HG02943 (cell line): Measurements from ENCODE around the gene S100PBP.
"Not testable (repeated sequence)": the region's sequence is repeated elsewhere in the genome, so short reads cannot be mapped to it uniquely, and the experiment has no call there.

Source experiments
- ATAC-seq: cut with Tn5 transposase; IDR thresholded peaks from one replicate; pipeline ENCODE4 v1.9.1; 2021; ENCODE audit warnings: mild to moderate bottlenecking, low read depth, moderate library complexity; ENCODE audit not compliant: unreplicated experiment

Gene S100PBP

GRCh38 chr1:32897082-32898049 lies 79.9 kb downstream of the S100PBP start:
- ATAC-seq, result no peak

- no peak for ATAC-seq
Observed at GRCh38 chr1:32898056-32898455, 80.6 kb downstream of the S100PBP start.

GRCh38 chr1:32898958-32899357 lies 81.5 kb downstream of the S100PBP start:
- no peak for ATAC-seq

GRCh38 chr1:32899586-32900296 lies 82.3 kb downstream of the S100PBP start:
- no peak for ATAC-seq

GRCh38 chr1:32900371-32900955 lies 83.0 kb downstream of the S100PBP start:
- no peak for ATAC-seq

GRCh38 chr1:32900956-32901822 lies 83.7 kb downstream of the S100PBP start, which contains the start of gene TMEM54:
Gene TMEM54, minus strand, starts transcription at chr1:32901389. Its CDS starts 151 bp downstream, at chr1:32901238.
- ATAC-seq, result no peak

- ATAC-seq, result no peak
Observed at GRCh38 chr1:32901823-32902534, 84.5 kb downstream of the S100PBP start.

- ATAC-seq, result no peak
Observed at GRCh38 chr1:32902535-32902920, 85.1 kb downstream of the S100PBP start.

GRCh38 chr1:32903991-32904785 lies 86.7 kb downstream of the S100PBP start:
- no peak for ATAC-seq

GRCh38 chr1:32904797-32905196 lies 87.3 kb downstream of the S100PBP start:
- no peak for ATAC-seq

- ATAC-seq, result not testable (repeated sequence)
Observed at GRCh38 chr1:32905588-32905987, 88.1 kb downstream of the S100PBP start.

- ATAC-seq, result no peak
Observed at GRCh38 chr1:32906654-32907053, 89.2 kb downstream of the S100PBP start.

- ATAC-seq, result no peak
Observed at GRCh38 chr1:32907435-32907834, 90.0 kb downstream of the S100PBP start.
